MM.1S (cell line): Measurements from ENCODE around the gene ACCSL.

Experiments used
- DNase-seq: peaks from one replicate; pipeline ENCODE4 v3.0.0-alpha.2; 2015
- H2AFZ ChIP-seq: fragments of 300-600 bp; sonication (generic); 2 replicates; pipeline ENCODE4 v1.6.0; 2016; ENCODE audit warnings: antibody characterized with exemption, low read length
- H3F3A ChIP-seq: fragments of 300-600 bp; sonication (generic); 2 replicates; pipeline ENCODE4 v1.6.1; 2016; ENCODE audit warnings: mild to moderate bottlenecking, antibody characterized with exemption, low read length, moderate library complexity, mixed read lengths; ENCODE audit not compliant: insufficient read depth
- H3K27ac ChIP-seq: fragments of 300-600 bp; sonication (generic); 2 replicates; pipeline ENCODE4 v1.5.1; 2016; ENCODE audit warnings: mild to moderate bottlenecking, low read length
- H3K27me3 ChIP-seq: fragments of 300-600 bp; sonication (generic); replicated peaks from 2 replicates; pipeline ENCODE4 v1.6.0; 2016; ENCODE audit warnings: low read length; ENCODE audit not compliant: insufficient read depth
- H3K36me3 ChIP-seq: fragments of 300-600 bp; sonication (generic); replicated peaks from 2 replicates; pipeline ENCODE4 v1.6.1; 2016; ENCODE audit warnings: mild to moderate bottlenecking, low read length, mixed read lengths; ENCODE audit not compliant: insufficient read depth
- H3K4me1 ChIP-seq: fragments of 300-600 bp; sonication (generic); 2 replicates; pipeline ENCODE4 v1.6.1; 2016; ENCODE audit warnings: low read length, mixed read lengths
- H3K4me2 ChIP-seq: fragments of 300-600 bp; sonication (generic); 2 replicates; pipeline ENCODE4 v1.6.0; 2016; ENCODE audit warnings: low read depth, low read length
- H3K4me3 ChIP-seq: fragments of 300-600 bp; sonication (generic); 2 replicates; pipeline ENCODE4 v1.5.1; 2016; ENCODE audit warnings: low read length, mixed read lengths
- H3K79me2 ChIP-seq: fragments of 300-600 bp; sonication (generic); 2 replicates; pipeline ENCODE4 v1.6.1; 2016; ENCODE audit warnings: mixed run types, low read length, mixed read lengths
- H3K9ac ChIP-seq: fragments of 300-600 bp; sonication (generic); 2 replicates; pipeline ENCODE4 v1.6.1; 2016; ENCODE audit warnings: low read length, mixed read lengths
- H3K9me2 ChIP-seq: fragments of 300-600 bp; sonication (generic); replicated peaks from 2 replicates; pipeline ENCODE4 v1.6.1; 2016; ENCODE audit warnings: mild to moderate bottlenecking, low read length, mixed read lengths; ENCODE audit not compliant: insufficient read depth
- H3K9me3 ChIP-seq: fragments of 300-600 bp; sonication (generic); replicated peaks from 2 replicates; pipeline ENCODE4 v1.6.1; 2016; ENCODE audit warnings: mild to moderate bottlenecking, low read length, mixed read lengths; ENCODE audit not compliant: insufficient read depth
- H4K20me1 ChIP-seq: fragments of 300-600 bp; sonication (generic); 2 replicates; pipeline ENCODE4 v1.6.1; 2016; ENCODE audit warnings: mild to moderate bottlenecking, low read length, moderate library complexity, mixed read lengths; ENCODE audit not compliant: insufficient read depth
- CTCF ChIP-seq: fragments of 300-600 bp; sonication (generic); IDR thresholded peaks from 2 replicates; pipeline ENCODE4 v1.5.1; 2016; ENCODE audit warnings: antibody characterized with exemption, low read length, mixed read lengths
- EZH2 ChIP-seq: fragments of 300-600 bp; sonication (generic); optimal IDR thresholded peaks from 2 replicates; pipeline ENCODE3; 2017; ENCODE audit warnings: low read depth, mild to moderate bottlenecking, antibody characterized with exemption, low read length, mixed read lengths
- EZH2phosphoT487 ChIP-seq: fragments of 300-600 bp; sonication (generic); IDR thresholded peaks from 2 replicates; pipeline ENCODE4 v1.6.1; 2018; ENCODE audit warnings: antibody characterized with exemption, low read length

The ACCSL gene

GRCh38 chr11:44104481-44105294, 56.9 kb downstream of the ACCSL start:
- Histone ChIP-seq H3K4me1 (no peaks in the 10 kb centered on the region), H3K4me2 (no peak overlapping the region), H3K36me3 (no peaks in the 10 kb centered on the region; the same call in 1 of the 2 replicates), H3K9ac (no peak overlapping the region), H3K9me3 (no peaks in the 10 kb centered on the region), H3K79me2 (no peaks in the 10 kb centered on the region), H3F3A (no peaks in the 10 kb centered on the region), H2AFZ (no peak overlapping the region), H3K9me2 (no peaks in the 10 kb centered on the region), H3K4me3 (no peak overlapping the region), H3K27me3 (no peaks in the 10 kb centered on the region), H3K27ac (no peak overlapping the region), H4K20me1 (no peaks in the 10 kb centered on the region)
- TF ChIP-seq EZH2phosphoT487 (no peak), CTCF (no peak), EZH2 (no peak)
- DNase-seq: no peak

GRCh38 chr11:44108260-44108659, 60.5 kb downstream of the ACCSL start:
- TF ChIP-seq CTCF: no peak
- TF ChIP-seq EZH2phosphoT487: no peak
- no peak for TF ChIP-seq EZH2
- no peak for DNase-seq
- Histone ChIP-seq H3K36me3 (no peaks in the 10 kb centered on the region; the same call in 1 of the 2 replicates), H4K20me1 (no peaks in the 10 kb centered on the region), H3K4me2 (no peak overlapping the region), H3K4me1 (peaks cover 12% of the 10 kb centered on the region), H2AFZ (no peak overlapping the region), H3K79me2 (no peaks in the 10 kb centered on the region), H3K9me2 (no peaks in the 10 kb centered on the region), H3K27me3 (no peaks in the 10 kb centered on the region), H3K27ac (no peak overlapping the region), H3K4me3 (no peak overlapping the region), H3K9ac (no peak overlapping the region), H3F3A (no peaks in the 10 kb centered on the region), H3K9me3 (no peaks in the 10 kb centered on the region)
